Middle frontal gyrus (tissue), 1 donor: Measurements from ENCODE around the gene HACD1.
"Not testable (repeated sequence)": the region's sequence is repeated elsewhere in the genome, so short reads cannot be mapped to it uniquely, and the experiment has no call there.

Source experiments
- DNase-seq: peaks from one replicate; pipeline ENCODE4 v3.0.0-alpha.2; 2015; ENCODE audit warnings: low spot score; ENCODE audit errors: extremely low spot score

Gene HACD1

DNA sequence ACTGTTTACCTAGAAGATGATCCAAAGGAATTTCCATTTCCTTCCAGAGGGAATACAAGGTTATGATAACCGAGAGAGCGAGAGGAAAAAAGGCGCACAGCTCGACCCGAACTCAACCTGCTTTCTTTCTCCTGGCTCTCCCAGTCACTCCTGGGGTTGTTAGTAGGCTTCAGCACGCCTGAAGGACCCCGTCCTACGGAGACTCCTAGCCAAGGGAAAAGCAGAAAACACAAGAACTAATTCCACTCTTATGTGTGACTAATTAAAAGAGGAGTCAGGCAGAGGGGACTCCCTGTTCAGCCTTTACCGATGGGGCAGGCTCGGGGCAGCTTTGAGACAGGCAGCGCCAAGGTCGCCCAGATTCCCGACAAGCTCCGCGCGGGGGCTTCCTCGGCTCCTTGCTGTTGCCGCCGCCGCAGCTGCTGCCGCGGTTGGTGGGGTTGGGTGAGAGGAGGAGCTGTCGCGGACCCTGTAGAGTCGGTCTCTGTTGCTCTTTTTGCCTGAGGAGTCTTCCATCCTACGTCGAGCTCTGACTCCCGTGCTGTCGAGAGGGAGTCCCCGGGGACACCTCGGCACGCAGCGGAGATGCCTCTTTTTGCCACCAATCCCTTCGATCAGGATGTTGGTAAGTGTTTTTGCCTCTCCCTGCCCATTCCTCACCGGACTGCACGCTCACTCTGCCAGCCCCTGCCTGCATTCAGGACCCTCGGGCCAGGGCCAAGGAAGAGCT is 26.7 kb upstream of the HACD1 start, which contains the start of gene STAM:
TSS of gene STAM (plus strand) at position 397 of the 730 bp plus-strand sequence. CDS start at position 586, 189 bp downstream.
- peak; percentile 68 for DNase-seq

DNA sequence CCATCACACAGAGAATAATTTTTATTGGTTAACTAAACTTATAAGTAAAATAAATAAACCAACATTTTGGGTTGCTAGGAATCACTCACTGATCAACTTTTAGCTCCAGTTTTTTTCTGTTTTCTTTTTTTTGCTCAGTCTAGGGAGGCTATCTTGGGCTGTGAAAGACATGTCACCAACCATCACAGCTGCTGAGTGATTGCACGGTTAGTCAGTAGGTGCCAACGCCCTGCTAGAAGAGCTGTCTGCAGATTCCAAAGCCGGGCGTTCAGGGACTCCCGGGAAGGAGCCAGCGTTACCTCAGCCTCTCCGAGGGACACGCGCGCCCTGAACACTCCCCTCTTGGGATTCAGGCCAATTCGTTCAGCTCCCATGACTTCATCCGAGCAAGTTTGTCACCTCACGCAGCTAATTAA is 26.2 kb upstream of the HACD1 start:
- DNase-seq = peak; percentile 24

GRCh38 chr10:17640331-17640816 is 23.2 kb upstream of the HACD1 start:
- DNase-seq = no peak

DNA sequence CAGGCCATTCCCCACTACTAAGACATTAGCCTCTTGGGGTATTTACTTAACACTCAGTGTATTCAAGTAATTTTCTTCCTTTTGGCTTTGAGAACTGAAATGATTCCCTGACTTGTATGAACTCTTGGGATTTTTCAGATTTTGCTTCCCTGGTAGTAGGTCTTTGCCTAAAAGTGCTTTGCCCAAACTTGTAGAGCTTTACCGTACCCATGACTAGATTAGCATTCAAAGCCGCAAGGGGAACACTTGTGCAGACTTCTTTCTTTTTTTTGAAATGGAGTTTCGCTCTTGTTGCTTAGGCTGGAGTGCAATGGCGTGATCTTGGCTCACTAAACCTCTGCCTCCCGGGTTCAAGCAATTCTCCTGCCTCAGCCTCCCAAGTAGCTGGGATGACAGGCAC is 20.7 kb upstream of the HACD1 start:
- no peak for DNase-seq

- DNase-seq = no peak
These were observed 16.2 kb upstream of the HACD1 start for GRCh38 chr10:17633353-17633752.

- not testable (repeated sequence) for DNase-seq
These were observed 15.4 kb upstream of the HACD1 start for GRCh38 chr10:17632590-17632989.

GRCh38 chr10:17626656-17627055 is 9.5 kb upstream of the HACD1 start:
- DNase-seq = no peak

GRCh38 chr10:17624996-17625395 is 7.8 kb upstream of the HACD1 start:
- no peak for DNase-seq

GRCh38 chr10:17622061-17622460 is 4.9 kb upstream of the HACD1 start:
- DNase-seq = no peak

- DNase-seq = no peak
These were observed 657 bp downstream of the HACD1 start for GRCh38 chr10:17616403-17617030.

DNA sequence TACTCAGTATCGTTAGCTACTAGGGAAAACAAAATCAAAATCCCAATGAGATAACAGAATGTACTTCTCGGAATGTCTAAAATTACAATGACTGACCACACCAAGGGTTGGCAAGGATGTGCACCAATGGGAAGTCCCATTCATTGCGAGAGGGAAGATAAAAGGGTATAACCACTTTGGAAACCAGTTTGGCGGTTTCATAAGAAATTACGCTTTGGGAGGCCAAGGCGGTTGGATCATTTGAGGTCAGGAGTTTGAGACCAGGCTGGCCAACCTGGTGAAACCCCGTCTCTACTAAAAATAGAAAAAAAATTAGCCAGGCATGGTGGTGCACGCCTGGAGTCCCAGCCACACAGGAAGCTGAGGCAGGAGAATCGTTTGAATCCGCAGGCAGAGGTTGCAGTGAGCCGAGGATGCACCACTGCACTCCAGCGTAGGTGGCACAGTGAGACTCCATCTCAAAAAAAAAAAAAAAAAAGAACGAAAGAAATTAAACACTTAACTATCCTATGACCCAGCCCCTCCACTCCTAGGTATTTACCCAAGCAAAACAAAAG is 7.6 kb downstream of the HACD1 start:
- DNase-seq = no peak

GRCh38 chr10:17607603-17608332 is 9.4 kb downstream of the HACD1 start:
- peak; percentile 29 for DNase-seq

DNA sequence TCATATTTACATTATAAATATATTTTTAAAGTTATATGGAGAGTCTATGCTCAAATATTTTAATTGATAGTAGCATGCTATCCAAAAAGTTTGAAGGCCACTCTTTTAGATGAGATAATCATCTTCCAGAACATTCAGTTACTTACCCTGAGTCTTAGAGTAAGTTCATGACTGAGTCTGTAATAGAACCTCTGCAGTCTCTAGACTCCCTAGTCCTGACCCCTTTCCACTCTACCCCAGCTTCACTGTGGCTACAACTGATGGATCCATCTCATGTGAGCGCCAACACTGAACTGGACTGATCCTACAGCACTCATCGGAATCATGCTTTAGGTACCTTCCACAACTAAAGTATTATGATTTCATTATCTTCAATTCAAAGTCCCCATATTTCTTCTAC is 10.1 kb downstream of the HACD1 start:
- DNase-seq = no peak

- no peak for DNase-seq
These were observed 10.6 kb downstream of the HACD1 start for GRCh38 chr10:17606547-17607040.

- no peak for DNase-seq
These were observed 11.2 kb downstream of the HACD1 start for GRCh38 chr10:17605936-17606335.

DNA sequence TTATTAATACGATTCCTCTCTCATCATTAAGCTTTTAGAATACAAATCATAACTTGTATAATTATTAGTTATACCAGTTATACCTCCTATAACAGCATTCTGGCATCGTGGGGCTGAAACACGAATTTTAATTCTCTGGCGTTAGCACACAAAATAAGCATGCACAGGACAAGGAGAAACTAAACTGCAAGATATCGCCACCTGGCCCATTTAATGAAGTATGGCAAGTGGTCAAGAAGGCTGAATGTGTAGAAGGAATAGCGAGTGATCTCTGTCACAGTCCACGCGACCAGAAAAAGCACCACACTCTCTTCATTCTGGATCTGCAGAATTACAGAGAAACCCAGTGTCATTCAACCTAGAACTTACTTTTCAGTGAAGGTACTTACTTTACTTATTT is 18.1 kb downstream of the HACD1 start:
- no peak for DNase-seq

DNA sequence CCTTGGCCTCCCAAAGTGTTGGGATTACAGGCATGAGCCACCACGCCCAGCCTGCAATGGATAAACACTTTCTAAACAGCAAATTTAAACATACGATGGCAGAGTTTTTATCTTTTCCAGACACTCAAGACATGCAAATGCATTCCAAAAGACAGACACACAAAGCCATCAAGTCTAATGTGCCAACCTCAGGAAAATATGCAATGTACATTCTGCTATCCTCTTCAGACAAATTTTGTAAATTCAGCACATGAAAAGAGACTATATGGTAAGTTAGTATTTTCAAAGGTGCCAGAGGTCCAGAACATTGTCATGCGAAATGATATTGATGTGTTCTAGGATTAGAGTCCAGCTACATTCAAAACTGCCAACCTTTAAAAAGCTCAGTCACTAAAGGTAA is 19.8 kb downstream of the HACD1 start:
- no peak for DNase-seq

- no peak for DNase-seq
These were observed 26.1 kb downstream of the HACD1 start for GRCh38 chr10:17590969-17591645.

DNA sequence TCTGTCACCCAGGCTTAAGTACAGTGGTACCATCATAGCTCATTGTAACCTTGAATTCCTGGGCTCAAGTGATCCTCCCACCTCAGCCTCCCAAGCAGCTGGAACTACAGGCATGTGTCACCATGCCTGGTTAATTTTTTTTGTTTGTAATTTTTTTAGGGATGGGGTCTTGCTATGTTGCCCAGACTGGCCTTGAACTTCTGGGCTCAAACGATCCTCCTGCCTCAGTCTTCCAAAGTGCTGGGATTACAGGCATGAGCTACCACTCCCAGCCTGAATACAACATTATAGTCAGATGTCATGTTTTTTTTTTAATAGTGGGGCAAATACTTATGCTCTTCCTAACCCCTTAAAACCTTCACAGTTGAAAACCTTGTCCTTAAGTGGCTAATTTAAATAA is 27.9 kb downstream of the HACD1 start:
- not testable (repeated sequence) for DNase-seq

DNA sequence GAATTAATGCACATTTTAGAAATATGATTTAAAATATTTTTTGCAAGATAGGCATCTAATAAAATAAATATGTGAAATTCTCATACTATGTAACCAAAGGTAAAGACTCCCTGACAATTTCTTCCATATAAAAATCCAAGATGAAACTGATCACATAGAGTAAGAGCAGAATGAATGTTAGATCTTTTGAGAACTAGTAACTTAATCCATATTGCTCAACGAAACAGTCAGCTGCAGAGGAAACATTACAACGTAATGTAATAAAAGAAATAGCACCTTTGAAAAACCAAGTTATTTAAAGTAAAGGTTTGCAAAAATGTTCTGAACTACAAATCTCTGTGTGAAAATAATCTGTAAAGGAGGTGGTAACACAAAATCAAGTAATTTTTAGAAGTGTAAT is 28.8 kb downstream of the HACD1 start:
- no peak for DNase-seq

- DNase-seq = not testable (repeated sequence)
These were observed 29.9 kb downstream of the HACD1 start for GRCh38 chr10:17587321-17587720.
